ENCODE results near the gene TMPRSS11A. TPM values are rescaled to one million over a fixed set of nuclear protein-coding genes. Genes with fewer than 3 reads are reported as not detected.

The TMPRSS11A gene
- total and polyA plus RNA-seq, 2 experiments from 2014 or later, result not detected

DNA sequence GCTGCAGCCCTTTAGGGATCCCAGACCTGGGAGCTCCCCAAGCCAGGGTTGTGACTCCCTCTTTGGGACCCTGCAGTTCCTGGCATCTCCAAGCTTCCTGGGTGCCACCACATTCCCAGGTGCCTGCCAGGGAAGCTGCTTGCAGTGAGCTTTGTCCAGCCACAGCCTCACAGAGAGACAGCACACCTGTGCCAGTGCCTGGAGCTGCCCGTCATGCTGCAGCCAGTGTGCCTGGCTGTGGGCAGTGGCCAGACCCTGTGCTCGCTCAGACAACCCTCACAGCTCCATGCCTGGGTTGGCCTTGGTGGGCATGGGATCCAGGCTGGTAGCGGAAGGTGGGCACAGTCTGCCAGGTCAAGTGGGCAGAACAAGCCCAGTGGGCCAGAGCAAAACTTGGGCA, 36.0 kb downstream of the TMPRSS11A start:
- H3K4me3 ChIP-seq, result no peak overlapping the region
- Mint-ChIP-seq H3K4me3 (no peak overlapping the region), H3K27ac (no peak overlapping the region), H3K36me3 (ENCODE audit: low read depth) (peaks cover 3% of the 10 kb centered on the region; the same call in 1 of the 3 replicates), H3K9me3 (peaks cover 6% of the 10 kb centered on the region), H3K27me3 (ENCODE audit: insufficient read depth, low read depth, poor library complexity) (no peaks in the 10 kb centered on the region), H3K4me1 (no peaks in the 10 kb centered on the region)
- no peak overlapping the region for H3K27ac ChIP-seq (ENCODE audit: low read depth)
- H2AFZ ChIP-seq, result no peak overlapping the region
- no peak for DNase-seq (ENCODE audit: low spot score)
- H3K9me2 ChIP-seq (ENCODE audit: insufficient read depth), result no peaks in the 10 kb centered on the region
- no peaks in the 10 kb centered on the region for H3F3A ChIP-seq (replicated peaks; ENCODE audit: low read depth)
- no peaks in the 10 kb centered on the region for H3K27me3 ChIP-seq (ENCODE audit: insufficient read depth)
- no peak for ATAC-seq
- no peaks in the 10 kb centered on the region for H3K36me3 ChIP-seq (ENCODE audit: insufficient read depth)
- H4K20me1 ChIP-seq (replicated peaks; ENCODE audit: insufficient read depth), result no peaks in the 10 kb centered on the region
- H3K79me2 ChIP-seq (replicated peaks; ENCODE audit: insufficient read depth), result no peaks in the 10 kb centered on the region
- no peak overlapping the region for H3K4me2 ChIP-seq
- TF ChIP-seq EZH2phosphoT487 (IDR thresholded peaks at IDR 0.05; ENCODE audit: unreplicated experiment) (no peak), ZNF114 (CRISPR knock-in tag; IDR thresholded peaks at IDR 0.05) (no peak), NANOG (IDR thresholded peaks at IDR 0.05; ENCODE audit: borderline replicate concordance) (no peak), STAT1 (IDR thresholded peaks at IDR 0.05; ENCODE audit: unreplicated experiment) (no peak)
- H3K4me1 ChIP-seq (ENCODE audit: insufficient read depth), result no peaks in the 10 kb centered on the region

DNA sequence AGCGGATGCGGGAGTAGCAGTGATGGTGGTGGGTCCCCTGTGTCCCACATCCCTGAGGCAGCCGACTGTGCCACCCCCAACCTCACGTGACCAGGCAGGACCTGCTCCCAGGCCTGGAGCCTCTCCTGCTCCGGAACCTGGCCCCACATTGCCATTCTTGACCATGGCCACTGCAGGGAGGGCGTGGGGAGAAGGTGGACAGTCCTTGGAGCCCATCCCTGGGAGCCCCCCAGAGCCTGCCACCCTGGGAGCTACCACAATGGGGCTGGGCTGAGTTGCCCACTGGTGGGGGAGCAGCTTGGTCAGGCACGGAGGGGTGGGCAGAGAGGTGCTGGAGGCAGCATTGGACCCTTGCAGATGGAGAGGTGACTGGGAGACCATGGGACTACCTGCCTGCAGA, 36.8 kb downstream of the TMPRSS11A start:
- DNase-seq (ENCODE audit: low spot score) (no peak), ATAC-seq (no peak)
- no peaks in the 10 kb centered on the region for H3K4me1 ChIP-seq (ENCODE audit: insufficient read depth)
- H3K9me3 Mint-ChIP-seq, result peaks cover 6% of the 10 kb centered on the region
- H3K27me3 Mint-ChIP-seq (ENCODE audit: insufficient read depth, low read depth, poor library complexity), result no peaks in the 10 kb centered on the region
- no peaks in the 10 kb centered on the region for H3K9me2 ChIP-seq (ENCODE audit: insufficient read depth)
- H3K27ac ChIP-seq (ENCODE audit: low read depth), result no peak overlapping the region
- no peak overlapping the region for H3K27ac Mint-ChIP-seq
- H3K4me1 Mint-ChIP-seq, result no peaks in the 10 kb centered on the region
- no peaks in the 10 kb centered on the region for H3K27me3 ChIP-seq (ENCODE audit: insufficient read depth)
- H3K79me2 ChIP-seq (replicated peaks; ENCODE audit: insufficient read depth), result no peaks in the 10 kb centered on the region
- H3K4me3 Mint-ChIP-seq, result no peak overlapping the region
- H2AFZ ChIP-seq, result no peak overlapping the region
- H3K4me2 ChIP-seq, result no peak overlapping the region
- no peaks in the 10 kb centered on the region for H3F3A ChIP-seq (replicated peaks; ENCODE audit: low read depth)
- H4K20me1 ChIP-seq (replicated peaks; ENCODE audit: insufficient read depth), result no peaks in the 10 kb centered on the region
- H3K36me3 ChIP-seq (ENCODE audit: insufficient read depth), result no peaks in the 10 kb centered on the region
- no peak overlapping the region for H3K4me3 ChIP-seq
- TF ChIP-seq POLR2AphosphoS5 (IDR thresholded peaks at IDR 0.05; ENCODE audit: low read depth), result no peak
- TF ChIP-seq, protein P1, sequence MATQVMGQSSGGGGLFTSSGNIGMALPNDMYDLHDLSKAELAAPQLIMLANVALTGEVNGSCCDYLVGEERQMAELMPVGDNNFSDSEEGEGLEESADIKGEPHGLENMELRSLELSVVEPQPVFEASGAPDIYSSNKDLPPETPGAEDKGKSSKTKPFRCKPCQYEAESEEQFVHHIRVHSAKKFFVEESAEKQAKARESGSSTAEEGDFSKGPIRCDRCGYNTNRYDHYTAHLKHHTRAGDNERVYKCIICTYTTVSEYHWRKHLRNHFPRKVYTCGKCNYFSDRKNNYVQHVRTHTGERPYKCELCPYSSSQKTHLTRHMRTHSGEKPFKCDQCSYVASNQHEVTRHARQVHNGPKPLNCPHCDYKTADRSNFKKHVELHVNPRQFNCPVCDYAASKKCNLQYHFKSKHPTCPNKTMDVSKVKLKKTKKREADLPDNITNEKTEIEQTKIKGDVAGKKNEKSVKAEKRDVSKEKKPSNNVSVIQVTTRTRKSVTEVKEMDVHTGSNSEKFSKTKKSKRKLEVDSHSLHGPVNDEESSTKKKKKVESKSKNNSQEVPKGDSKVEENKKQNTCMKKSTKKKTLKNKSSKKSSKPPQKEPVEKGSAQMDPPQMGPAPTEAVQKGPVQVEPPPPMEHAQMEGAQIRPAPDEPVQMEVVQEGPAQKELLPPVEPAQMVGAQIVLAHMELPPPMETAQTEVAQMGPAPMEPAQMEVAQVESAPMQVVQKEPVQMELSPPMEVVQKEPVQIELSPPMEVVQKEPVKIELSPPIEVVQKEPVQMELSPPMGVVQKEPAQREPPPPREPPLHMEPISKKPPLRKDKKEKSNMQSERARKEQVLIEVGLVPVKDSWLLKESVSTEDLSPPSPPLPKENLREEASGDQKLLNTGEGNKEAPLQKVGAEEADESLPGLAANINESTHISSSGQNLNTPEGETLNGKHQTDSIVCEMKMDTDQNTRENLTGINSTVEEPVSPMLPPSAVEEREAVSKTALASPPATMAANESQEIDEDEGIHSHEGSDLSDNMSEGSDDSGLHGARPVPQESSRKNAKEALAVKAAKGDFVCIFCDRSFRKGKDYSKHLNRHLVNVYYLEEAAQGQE (IDR thresholded peaks at IDR 0.05; ENCODE audit: unreplicated experiment), result no peak
- TF ChIP-seq, protein P2, sequence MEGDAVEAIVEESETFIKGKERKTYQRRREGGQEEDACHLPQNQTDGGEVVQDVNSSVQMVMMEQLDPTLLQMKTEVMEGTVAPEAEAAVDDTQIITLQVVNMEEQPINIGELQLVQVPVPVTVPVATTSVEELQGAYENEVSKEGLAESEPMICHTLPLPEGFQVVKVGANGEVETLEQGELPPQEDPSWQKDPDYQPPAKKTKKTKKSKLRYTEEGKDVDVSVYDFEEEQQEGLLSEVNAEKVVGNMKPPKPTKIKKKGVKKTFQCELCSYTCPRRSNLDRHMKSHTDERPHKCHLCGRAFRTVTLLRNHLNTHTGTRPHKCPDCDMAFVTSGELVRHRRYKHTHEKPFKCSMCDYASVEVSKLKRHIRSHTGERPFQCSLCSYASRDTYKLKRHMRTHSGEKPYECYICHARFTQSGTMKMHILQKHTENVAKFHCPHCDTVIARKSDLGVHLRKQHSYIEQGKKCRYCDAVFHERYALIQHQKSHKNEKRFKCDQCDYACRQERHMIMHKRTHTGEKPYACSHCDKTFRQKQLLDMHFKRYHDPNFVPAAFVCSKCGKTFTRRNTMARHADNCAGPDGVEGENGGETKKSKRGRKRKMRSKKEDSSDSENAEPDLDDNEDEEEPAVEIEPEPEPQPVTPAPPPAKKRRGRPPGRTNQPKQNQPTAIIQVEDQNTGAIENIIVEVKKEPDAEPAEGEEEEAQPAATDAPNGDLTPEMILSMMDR (conservative IDR thresholded peaks at IDR 0.05; ENCODE audit: low read depth in 2 of 2), result no peak
- no peak for TF ChIP-seq ZNF114 (CRISPR knock-in tag; IDR thresholded peaks at IDR 0.05)
- TF ChIP-seq CREB1 (CRISPR knock-in tag; IDR thresholded peaks at IDR 0.05; ENCODE audit: low read depth), result no peak
- TF ChIP-seq, protein P3, sequence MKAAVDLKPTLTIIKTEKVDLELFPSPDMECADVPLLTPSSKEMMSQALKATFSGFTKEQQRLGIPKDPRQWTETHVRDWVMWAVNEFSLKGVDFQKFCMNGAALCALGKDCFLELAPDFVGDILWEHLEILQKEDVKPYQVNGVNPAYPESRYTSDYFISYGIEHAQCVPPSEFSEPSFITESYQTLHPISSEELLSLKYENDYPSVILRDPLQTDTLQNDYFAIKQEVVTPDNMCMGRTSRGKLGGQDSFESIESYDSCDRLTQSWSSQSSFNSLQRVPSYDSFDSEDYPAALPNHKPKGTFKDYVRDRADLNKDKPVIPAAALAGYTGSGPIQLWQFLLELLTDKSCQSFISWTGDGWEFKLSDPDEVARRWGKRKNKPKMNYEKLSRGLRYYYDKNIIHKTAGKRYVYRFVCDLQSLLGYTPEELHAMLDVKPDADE (IDR thresholded peaks at IDR 0.05), result no peak
- TF ChIP-seq STAT1 (IDR thresholded peaks at IDR 0.05; ENCODE audit: unreplicated experiment), result no peak
- TF ChIP-seq ZNF331 (CRISPR knock-in tag; IDR thresholded peaks at IDR 0.05; ENCODE audit: low read depth), result no peak
- TF ChIP-seq NANOG (IDR thresholded peaks at IDR 0.05; ENCODE audit: borderline replicate concordance), result no peak
- peaks cover 3% of the 10 kb centered on the region; the same call in 1 of the 3 replicates for H3K36me3 Mint-ChIP-seq (ENCODE audit: low read depth)
